CD14-positive monocyte (primary cell): Measurements from ENCODE around the gene FGF14. TPM values are rescaled to one million over a fixed set of nuclear protein-coding genes. Genes with fewer than 3 reads are reported as not detected.

ENCODE experiments used
- DNase-seq, 3 donors: peaks; one replicate each; pipeline ENCODE4 v3.0.0-alpha.2; 2011 to 2022
- H2AFZ ChIP-seq: 2 replicates; pipeline ENCODE4 v1.6.0; 2012; ENCODE audit warnings: mild to moderate bottlenecking, low read depth, low read length, inconsistent platforms; ENCODE audit not compliant: insufficient read depth, poor library complexity, severe bottlenecking
- H3K27ac ChIP-seq, 2 donors: 1 replicate in 1 of 2; 2 replicates in 1 of 2; pipeline ENCODE4 v1.5.1; 2012 to 2013; ENCODE audit warnings: low read length in 2 of 2, control low read depth in 1 of 2, inconsistent platforms in 1 of 2, low read depth in 1 of 2, mild to moderate bottlenecking in 1 of 2
- H3K27me3 ChIP-seq, 2 donors: one replicate each; pipeline versions ENCODE4 v1.6.0 to v1.6.1; 2011 to 2013; ENCODE audit warnings: low read length in 2 of 2; ENCODE audit not compliant: control insufficient read depth in 2 of 2, insufficient read depth in 2 of 2
- H3K36me3 ChIP-seq, 2 donors: replicated peaks in 1 of 2; 1 replicate in 1 of 2; 2 replicates in 1 of 2; pipeline versions ENCODE4 v1.5.1 to v1.6.1; 2012 to 2013; ENCODE audit warnings: low read length in 2 of 2, control low read depth in 1 of 2, inconsistent platforms in 1 of 2, mild to moderate bottlenecking in 1 of 2; ENCODE audit not compliant: insufficient read depth in 2 of 2, control insufficient read depth in 1 of 2
- H3K4me1 ChIP-seq, 2 donors: 1 replicate in 1 of 2; 2 replicates in 1 of 2; pipeline versions ENCODE4 v1.5.1 to v1.6.1; 2012 to 2013; ENCODE audit warnings: low read length in 2 of 2, control low read depth in 1 of 2, inconsistent platforms in 1 of 2, mild to moderate bottlenecking in 1 of 2, moderate library complexity in 1 of 2; ENCODE audit not compliant: insufficient read depth in 2 of 2, control insufficient read depth in 1 of 2
- H3K4me2 ChIP-seq: replicated peaks from 2 replicates; pipeline ENCODE3; 2012; ENCODE audit warnings: low read length, moderate library complexity, mild to moderate bottlenecking; ENCODE audit not compliant: poor library complexity, severe bottlenecking; ENCODE audit errors: extremely low read depth
- H3K4me3 ChIP-seq, 3 experiments: fragments of 200-600 bp in 1 of 3; sonication (generic) in 1 of 3; replicated peaks in 1 of 3; 1 replicate in 2 of 3; 2 replicates in 1 of 3; pipeline ENCODE4 v1.5.1; 2011 to 2013; ENCODE audit warnings: low read length in 3 of 3, mild to moderate bottlenecking in 3 of 3, control low read depth in 2 of 3, low read depth in 2 of 3, inconsistent platforms in 1 of 3, moderate library complexity in 1 of 3
- H3K79me2 ChIP-seq: 2 replicates; pipeline ENCODE4 v1.6.0; 2012; ENCODE audit warnings: mild to moderate bottlenecking, control low read depth, inconsistent platforms, low read length, moderate library complexity; ENCODE audit not compliant: insufficient read depth
- H3K9ac ChIP-seq: 2 replicates; pipeline ENCODE4 v1.6.0; 2017; ENCODE audit warnings: low read length, mild to moderate bottlenecking; ENCODE audit not compliant: insufficient read depth, poor library complexity, severe bottlenecking
- H3K9me3 ChIP-seq, 2 donors: replicated peaks in 1 of 2; 1 replicate in 1 of 2; 2 replicates in 1 of 2; pipeline versions ENCODE4 v1.5.1 to v1.6.1; 2012 to 2013; ENCODE audit warnings: low read length in 2 of 2, control low read depth in 1 of 2; ENCODE audit not compliant: control insufficient read depth in 1 of 2, insufficient read depth in 1 of 2
- H4K20me1 ChIP-seq: 2 replicates; pipeline ENCODE4 v1.6.0; 2012; ENCODE audit warnings: mild to moderate bottlenecking, low read length, control low read depth, moderate library complexity; ENCODE audit not compliant: insufficient read depth
- H3K27ac Mint-ChIP-seq, 7 donors: one replicate each; pipeline ENCODE4 v1.8.0; 2020; ENCODE audit warnings: mild to moderate bottlenecking in 7 of 7, mixed read lengths in 7 of 7, moderate library complexity in 6 of 7, inconsistent platforms in 2 of 7
- H3K27me3 Mint-ChIP-seq, 3 donors: one replicate each; pipeline ENCODE4 v1.8.0; 2021 to 2022; ENCODE audit warnings: low read depth in 3 of 3, mild to moderate bottlenecking in 3 of 3, mixed read lengths in 3 of 3, moderate library complexity in 3 of 3, inconsistent platforms in 1 of 3
- H3K36me3 Mint-ChIP-seq, 2 donors: one replicate each; pipeline ENCODE4 v1.8.0; 2020; ENCODE audit warnings: mixed read lengths in 2 of 2, inconsistent platforms in 1 of 2, mild to moderate bottlenecking in 1 of 2
- H3K4me1 Mint-ChIP-seq: one replicate; pipeline ENCODE4 v1.8.0; 2020; ENCODE audit warnings: mild to moderate bottlenecking, mixed read lengths
- H3K4me3 Mint-ChIP-seq, 2 donors: one replicate each; pipeline ENCODE4 v1.8.0; 2020; ENCODE audit warnings: mild to moderate bottlenecking in 2 of 2, mixed read lengths in 2 of 2, moderate library complexity in 1 of 2
- H3K9me3 Mint-ChIP-seq, 7 donors: one replicate each; pipeline ENCODE4 v1.8.0; 2020 to 2022; ENCODE audit warnings: mixed read lengths in 7 of 7, mild to moderate bottlenecking in 6 of 7, moderate library complexity in 6 of 7, inconsistent platforms in 2 of 7
- CTCF ChIP-seq: fragments of 200-600 bp; IDR thresholded peaks from one replicate; pipeline ENCODE4 v1.8.0; 2022; ENCODE audit warnings: antibody characterized with exemption, mild to moderate bottlenecking
- WGBS: methylation state at CpG from one replicate; pipeline ENCODE4 v1.1.5; 2013; ENCODE audit warnings: missing lambda C conversion rate; ENCODE audit not compliant: insufficient coverage; 5-methylcytosine and 5-hydroxymethylcytosine counted together
- intact Hi-C, 2 donors: fragments of 100-400 bp; cut with micrococcal nuclease; formaldehyde crosslinking; loops; one replicate each; pipeline versions ENCODE4 v1.15.0 to v1.15.1; 2023
- polyA plus RNA-seq, 3 donors: library from polyadenylated mRNA; depleted of rRNA in 1 of 3; unstranded in 2 of 3; stranded (reverse) in 1 of 3; fragments of 300-500 nt in 2 of 3; fragments of >200 nt in 1 of 3; fragmentation: Illumina TruSeq in 2 of 3; gene quantifications; 1 replicate in 2 of 3; 2 replicates in 1 of 3; pipeline ENCODE4 v1.2.3, GENCODE V29; 2012 to 2021

Gene FGF14
- polyA plus RNA-seq, 3 donors = not detected

GRCh38 chr13:101977475-101977874 is 424.4 kb downstream of the FGF14 start:
- Mint-ChIP-seq H3K27ac (no peak overlapping the region), H3K9me3 (peaks cover 0 to 4% (median 2%) of the 10 kb centered on the region in 7 donors), H3K27me3 (peaks cover 0 to 1% (median 0%) of the 10 kb centered on the region in 3 donors), H3K4me3 (no peak overlapping the region), H3K4me1 (no peaks in the 10 kb centered on the region), H3K36me3 (no peaks in the 10 kb centered on the region)
- Histone ChIP-seq H3K9ac (no peak overlapping the region), H3K79me2 (no peaks in the 10 kb centered on the region), H3K9me3 (no peaks in the 10 kb centered on the region), H3K4me1 (no peaks in the 10 kb centered on the region), H3K36me3 (no peaks in the 10 kb centered on the region), H3K27ac (no peak overlapping the region), H3K4me3 (no peak overlapping the region), H2AFZ (no peak overlapping the region), H4K20me1 (no peaks in the 10 kb centered on the region), H3K4me2 (no peak overlapping the region), H3K27me3 (no peaks in the 10 kb centered on the region)
- no peak for DNase-seq
- no CpG with 5 or more reads among the region's 3 CpGs for WGBS
- intact Hi-C loops = no loop called here
- TF ChIP-seq CTCF = no peak

DNA sequence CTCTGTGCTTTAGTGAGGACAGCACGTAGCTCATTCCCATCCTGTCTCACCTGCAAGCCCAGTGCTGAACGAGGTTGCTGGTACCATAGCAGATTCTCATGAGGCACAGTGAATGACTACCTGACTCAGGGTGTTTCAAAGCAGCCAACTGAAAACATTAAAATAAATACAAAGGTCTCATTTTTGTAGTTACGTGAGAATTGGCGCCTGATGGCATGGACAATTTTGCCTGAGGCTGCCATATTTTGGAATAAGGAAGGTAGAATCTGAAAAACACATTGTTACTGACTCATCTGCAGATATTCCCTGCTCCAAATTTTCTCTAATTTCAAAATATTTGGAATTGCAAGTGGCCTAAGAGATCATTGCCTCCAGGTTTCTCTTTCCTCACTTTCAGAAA is 429.7 kb downstream of the FGF14 start:
- H3K4me1 Mint-ChIP-seq = no peaks in the 10 kb centered on the region
- 61% methylated on average over 2 of the region's 4 CpGs for WGBS
- H2AFZ ChIP-seq = no peak overlapping the region

More for the DNA sequence above, 429.7 kb downstream of the FGF14 start:
- H3K27ac ChIP-seq = no peak overlapping the region
- TF ChIP-seq CTCF = no peak
- no peaks in the 10 kb centered on the region for H3K27me3 ChIP-seq
- no peaks in the 10 kb centered on the region for H3K4me1 ChIP-seq
- H4K20me1 ChIP-seq = no peaks in the 10 kb centered on the region
- intact Hi-C loops = no loop called here
- H3K9me3 ChIP-seq = no peaks in the 10 kb centered on the region
- H3K9ac ChIP-seq = no peak overlapping the region
- Mint-ChIP-seq H3K36me3 (no peaks in the 10 kb centered on the region), H3K27ac (no peak overlapping the region), H3K4me3 (no peak overlapping the region), H3K9me3 (peaks cover 0 to 6% (median 3%) of the 10 kb centered on the region in 7 donors), H3K27me3 (peaks cover 0 to 2% (median 0%) of the 10 kb centered on the region in 3 donors)
- H3K4me3 ChIP-seq = no peak overlapping the region
- H3K4me2 ChIP-seq = no peak overlapping the region
- no peaks in the 10 kb centered on the region for H3K36me3 ChIP-seq
- no peak for DNase-seq
- H3K79me2 ChIP-seq = no peaks in the 10 kb centered on the region
